Measurements from ENCODE around the gene HDAC4. TPM values are rescaled to one million over a fixed set of nuclear protein-coding genes. Genes with fewer than 3 reads are reported as not detected.

The HDAC4 gene
- total RNA-seq, 4 donors from 2014 or later, result 30.2 to 103 (median 51.7) TPM

- no peak for DNase-seq (ENCODE audit: low spot score)
- ATAC-seq (ENCODE audit: low FRiP score), result no peak
- no peak for TF ChIP-seq CTCF (IDR thresholded peaks at IDR 0.05)
Measured at GRCh38 chr2:239392688-239393387, 8.0 kb downstream of the HDAC4 start.

DNA sequence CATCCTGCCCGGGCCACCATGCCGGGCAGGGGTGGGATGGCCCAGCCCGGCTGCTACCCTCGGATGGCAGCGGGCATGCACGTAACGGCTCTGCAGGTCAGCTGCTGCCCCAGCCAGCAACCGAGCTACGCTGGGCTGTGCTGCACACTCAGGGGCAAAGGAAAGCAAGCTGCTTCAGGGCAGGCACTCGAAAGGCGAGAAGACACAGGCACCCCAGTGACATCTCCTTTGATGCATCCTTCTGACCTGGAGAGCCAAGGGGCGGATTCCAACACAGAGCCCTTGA is 8.8 kb downstream of the HDAC4 start:
- no peak for TF ChIP-seq CTCF (IDR thresholded peaks at IDR 0.05)
- DNase-seq (ENCODE audit: low spot score), result no peak
- no peak for ATAC-seq (ENCODE audit: low FRiP score)

- DNase-seq (ENCODE audit: low spot score) (no peak), ATAC-seq (ENCODE audit: low FRiP score) (no peak)
- TF ChIP-seq CTCF (IDR thresholded peaks at IDR 0.05), result no peak
Measured at GRCh38 chr2:239391286-239392071, 9.3 kb downstream of the HDAC4 start.

- no peak for TF ChIP-seq CTCF (IDR thresholded peaks at IDR 0.05)
- DNase-seq (ENCODE audit: low spot score), result no peak
- ATAC-seq (ENCODE audit: low FRiP score), result no peak
Measured at GRCh38 chr2:239390546-239391285, 10.1 kb downstream of the HDAC4 start.

DNA sequence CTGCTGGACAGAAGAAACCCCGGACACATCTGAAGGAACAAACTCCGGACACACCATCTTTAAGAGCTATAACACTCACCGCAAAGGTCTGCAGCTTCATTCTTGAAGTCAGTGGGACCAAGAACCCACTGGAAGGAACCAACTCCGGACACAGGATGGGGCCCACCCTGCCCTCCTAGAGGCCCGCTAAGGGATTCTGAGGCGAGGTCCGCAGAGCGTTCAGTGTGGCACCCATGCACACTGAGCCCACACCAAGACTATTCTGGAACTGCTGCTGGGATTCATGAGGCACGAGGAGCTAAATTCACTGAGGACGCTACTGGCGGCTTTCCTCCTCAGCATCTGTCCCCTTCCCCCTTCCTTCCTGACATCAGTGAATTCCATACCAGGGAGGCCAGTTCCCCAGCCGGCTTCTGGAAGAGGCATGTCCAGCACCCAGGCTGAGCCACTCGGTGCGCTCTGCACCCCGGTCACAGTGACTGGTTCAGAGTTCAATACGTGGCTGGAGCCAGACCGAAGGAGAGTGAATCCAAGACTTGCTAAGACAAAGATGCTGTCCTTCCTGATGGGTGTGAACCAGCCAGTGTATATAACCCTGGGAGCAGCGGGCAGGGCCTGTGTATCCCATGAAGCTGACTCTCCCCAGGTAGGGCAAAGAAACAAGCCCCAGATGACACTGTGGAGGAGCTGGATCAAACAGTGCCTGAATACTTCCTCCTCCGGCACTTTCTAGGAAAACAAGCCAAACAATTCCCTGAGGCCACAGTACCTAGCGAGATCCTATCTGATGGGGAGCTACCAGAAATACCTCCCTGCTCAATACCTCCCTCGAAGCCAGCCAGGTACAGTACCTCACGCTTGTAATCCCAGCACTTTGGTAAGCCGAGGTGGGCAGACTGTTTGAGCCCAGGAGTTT is 11.1 kb downstream of the HDAC4 start:
- no peak for ATAC-seq (ENCODE audit: low FRiP score)
- TF ChIP-seq CTCF (IDR thresholded peaks at IDR 0.05), result no peak
- no peak for DNase-seq (ENCODE audit: low spot score)
